KMS-11 (cell line): ENCODE data around the gene AMZ1.

ENCODE experiments used
- H2AFZ ChIP-seq: fragments of 200-600 bp; sonication (generic); 2 replicates; pipeline ENCODE4 v1.6.1; 2016; ENCODE audit warnings: antibody characterized with exemption, mixed run types, low read depth
- H3K27ac ChIP-seq: fragments of 200-600 bp; sonication (generic); 2 replicates; pipeline ENCODE4 v1.6.1; 2016; ENCODE audit warnings: mild to moderate bottlenecking, mixed run types
- H3K27me3 ChIP-seq: fragments of 200-600 bp; sonication (generic); 2 replicates; pipeline ENCODE4 v1.6.1; 2017; ENCODE audit warnings: mild to moderate bottlenecking, low read depth, mixed run types, moderate library complexity; ENCODE audit not compliant: insufficient read depth
- H3K36me3 ChIP-seq: fragments of 200-600 bp; sonication (generic); 2 replicates; pipeline ENCODE4 v1.6.1; 2017; ENCODE audit warnings: mild to moderate bottlenecking, mixed run types; ENCODE audit not compliant: insufficient read depth
- H3K4me1 ChIP-seq: fragments of 200-600 bp; sonication (generic); 2 replicates; pipeline ENCODE4 v1.6.1; 2016; ENCODE audit warnings: mild to moderate bottlenecking, low read depth, mixed run types; ENCODE audit not compliant: poor library complexity, severe bottlenecking
- H3K4me2 ChIP-seq: fragments of 200-600 bp; sonication (generic); 2 replicates; pipeline ENCODE4 v1.7.0; 2016; ENCODE audit warnings: mild to moderate bottlenecking, mixed run types
- H3K4me3 ChIP-seq: fragments of 200-600 bp; sonication (generic); IDR thresholded peaks from 2 replicates; pipeline ENCODE4 v1.6.1; 2017; ENCODE audit warnings: low read depth, low read length, mixed read lengths; ENCODE audit not compliant: insufficient read depth
- H3K79me2 ChIP-seq: fragments of 200-600 bp; sonication (generic); 2 replicates; pipeline ENCODE4 v1.6.1; 2016; ENCODE audit warnings: low read depth, mixed run types; ENCODE audit not compliant: insufficient read depth
- H3K9ac ChIP-seq: fragments of 200-600 bp; sonication (generic); 2 replicates; pipeline ENCODE4 v1.6.1; 2016; ENCODE audit warnings: mild to moderate bottlenecking, mixed run types
- H4K20me1 ChIP-seq: fragments of 200-600 bp; sonication (generic); 2 replicates; pipeline ENCODE4 v1.6.1; 2016; ENCODE audit warnings: mild to moderate bottlenecking, mixed run types; ENCODE audit not compliant: insufficient read depth
- CTCF ChIP-seq: fragments of 200-600 bp; sonication (generic); conservative IDR thresholded peaks from 2 replicates; pipeline ENCODE4 v1.6.1; 2017; ENCODE audit warnings: low read depth, mild to moderate bottlenecking, antibody characterized with exemption, low read length, moderate library complexity, mixed read lengths

Gene AMZ1

GRCh38 chr7:2643386-2644219, 44.4 kb upstream of the AMZ1 start:
- Histone ChIP-seq H2AFZ (no peak overlapping the region), H3K4me3 (no peak overlapping the region), H3K27ac (no peak overlapping the region), H3K4me1 (peaks cover 8% of the 10 kb centered on the region), H4K20me1 (no peaks in the 10 kb centered on the region), H3K79me2 (no peaks in the 10 kb centered on the region), H3K27me3 (no peaks in the 10 kb centered on the region), H3K36me3 (no peaks in the 10 kb centered on the region), H3K4me2 (no peak overlapping the region), H3K9ac (no peak overlapping the region)
- peak; percentile 38; the same call in 1 of the 2 replicates for TF ChIP-seq CTCF

GRCh38 chr7:2644220-2644561, 43.8 kb upstream of the AMZ1 start:
- H3K79me2 ChIP-seq: no peaks in the 10 kb centered on the region
- H3K4me1 ChIP-seq: peaks cover 8% of the 10 kb centered on the region
- H4K20me1 ChIP-seq: no peaks in the 10 kb centered on the region
- no peak for TF ChIP-seq CTCF
- H3K4me2 ChIP-seq: no peak overlapping the region
- H3K27me3 ChIP-seq: no peaks in the 10 kb centered on the region
- no peak overlapping the region for H3K4me3 ChIP-seq
- no peaks in the 10 kb centered on the region for H3K36me3 ChIP-seq
- H3K9ac ChIP-seq: no peak overlapping the region
- no peak overlapping the region for H2AFZ ChIP-seq
- no peak overlapping the region for H3K27ac ChIP-seq

- H3K4me3 ChIP-seq: no peak overlapping the region
- peaks cover 8% of the 10 kb centered on the region for H3K4me1 ChIP-seq
- peak overlapping the region; percentile 30; the same call in 1 of the 2 replicates for H2AFZ ChIP-seq
- no peak overlapping the region for H3K27ac ChIP-seq
- H3K9ac ChIP-seq: no peak overlapping the region
- no peaks in the 10 kb centered on the region for H3K27me3 ChIP-seq
- no peaks in the 10 kb centered on the region for H3K79me2 ChIP-seq
- no peaks in the 10 kb centered on the region for H4K20me1 ChIP-seq
- no peak for TF ChIP-seq CTCF
- no peaks in the 10 kb centered on the region for H3K36me3 ChIP-seq
- H3K4me2 ChIP-seq: 0 out of 2 replicates have a peak overlapping the region, but pooled peaks have one; percentile 26
These were observed 43.3 kb upstream of the AMZ1 start for GRCh38 chr7:2644562-2645273.

GRCh38 chr7:2645274-2645868, 42.6 kb upstream of the AMZ1 start:
- Histone ChIP-seq H3K4me1 (peaks cover 8% of the 10 kb centered on the region), H3K27ac (no peak overlapping the region), H3K27me3 (no peaks in the 10 kb centered on the region), H3K36me3 (no peaks in the 10 kb centered on the region), H3K4me2 (0 out of 2 replicates have a peak overlapping the region, but pooled peaks have one; percentile 26), H4K20me1 (no peaks in the 10 kb centered on the region), H3K9ac (no peak overlapping the region), H2AFZ (peak overlapping the region; percentile 30; the same call in 1 of the 2 replicates), H3K79me2 (no peaks in the 10 kb centered on the region), H3K4me3 (no peak overlapping the region)
- no peak for TF ChIP-seq CTCF
